GM19240 (cell line): ENCODE measurements around the gene ANKRD36.
A peak's percentile ranks its signal among the peaks of the same experiment; 100 is the strongest.
"Not testable (repeated sequence)": the region's sequence is repeated elsewhere in the genome, so short reads cannot be mapped to it uniquely, and the experiment has no call there.

Source experiments
- DNase-seq: peaks from one replicate; pipeline ENCODE4 v3.0.0; 2011; ENCODE audit warnings: low spot score; ENCODE audit not compliant: insufficient read length

The ANKRD36 gene

DNA sequence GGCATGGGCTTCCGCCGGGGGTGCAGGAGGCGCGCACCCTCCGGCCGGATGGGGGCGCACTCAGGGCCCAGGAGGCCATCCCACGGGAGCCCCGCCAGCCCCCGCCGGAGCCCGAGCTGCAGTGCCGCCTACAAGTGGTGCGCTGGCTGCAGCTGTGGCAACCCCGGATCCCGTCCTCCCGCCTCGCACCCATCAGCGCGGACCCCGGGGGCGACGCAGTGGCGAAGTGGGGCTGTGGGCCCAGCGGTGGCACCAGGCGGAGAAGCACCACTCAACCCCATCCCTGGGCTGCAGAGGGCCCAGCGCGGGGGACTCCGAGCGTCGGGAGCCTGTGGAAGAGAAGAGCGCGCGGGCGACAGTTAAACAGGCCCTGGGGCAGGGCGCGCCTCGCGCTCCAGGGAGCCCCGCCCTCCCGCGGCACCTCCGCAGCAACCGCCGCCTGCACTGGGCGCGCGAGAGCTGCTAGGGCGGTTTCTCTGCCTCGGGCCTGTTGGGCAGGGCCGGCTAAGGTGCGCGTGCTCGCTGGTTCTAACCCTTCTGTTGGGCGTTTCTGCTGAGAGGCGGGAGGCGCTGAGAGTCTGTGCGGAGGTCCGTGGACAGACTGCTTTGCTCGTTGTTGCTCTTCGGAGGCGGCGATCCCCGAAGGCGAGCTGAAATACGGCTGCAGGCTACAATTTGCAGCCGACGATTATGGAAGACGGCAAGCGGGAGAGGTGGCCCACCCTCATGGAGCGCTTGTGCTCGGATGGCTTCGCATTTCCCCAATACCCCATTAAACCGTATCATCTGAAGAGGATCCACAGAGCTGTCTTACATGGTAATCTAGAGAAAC, at the start of gene ANKRD36:
Gene ANKRD36 (plus strand): TSS at position 104 of the 832 bp plus-strand sequence. CDS start 587 bp downstream, at position 691.
- DNase-seq: peak; percentile 8

DNA sequence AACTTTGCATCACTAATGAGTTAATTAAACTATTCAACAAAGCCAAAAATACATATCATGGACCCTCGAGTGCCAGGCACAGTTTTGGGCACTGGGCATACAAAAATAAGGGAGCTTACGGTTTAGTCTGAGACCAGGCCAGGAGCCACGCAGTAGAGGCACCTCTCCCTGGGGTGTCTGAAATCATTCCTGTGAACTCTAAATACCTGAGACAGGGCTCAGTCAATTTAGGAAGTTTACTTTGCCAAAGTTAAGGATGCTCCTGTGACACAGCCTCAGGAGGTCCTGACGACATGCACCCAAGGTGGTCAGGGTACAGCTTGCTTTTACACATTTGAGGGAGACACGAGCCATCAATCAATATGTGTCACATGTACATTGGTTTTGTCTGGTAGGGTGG, 46.9 kb upstream of the ANKRD36 start:
- DNase-seq: not testable (repeated sequence)

DNA sequence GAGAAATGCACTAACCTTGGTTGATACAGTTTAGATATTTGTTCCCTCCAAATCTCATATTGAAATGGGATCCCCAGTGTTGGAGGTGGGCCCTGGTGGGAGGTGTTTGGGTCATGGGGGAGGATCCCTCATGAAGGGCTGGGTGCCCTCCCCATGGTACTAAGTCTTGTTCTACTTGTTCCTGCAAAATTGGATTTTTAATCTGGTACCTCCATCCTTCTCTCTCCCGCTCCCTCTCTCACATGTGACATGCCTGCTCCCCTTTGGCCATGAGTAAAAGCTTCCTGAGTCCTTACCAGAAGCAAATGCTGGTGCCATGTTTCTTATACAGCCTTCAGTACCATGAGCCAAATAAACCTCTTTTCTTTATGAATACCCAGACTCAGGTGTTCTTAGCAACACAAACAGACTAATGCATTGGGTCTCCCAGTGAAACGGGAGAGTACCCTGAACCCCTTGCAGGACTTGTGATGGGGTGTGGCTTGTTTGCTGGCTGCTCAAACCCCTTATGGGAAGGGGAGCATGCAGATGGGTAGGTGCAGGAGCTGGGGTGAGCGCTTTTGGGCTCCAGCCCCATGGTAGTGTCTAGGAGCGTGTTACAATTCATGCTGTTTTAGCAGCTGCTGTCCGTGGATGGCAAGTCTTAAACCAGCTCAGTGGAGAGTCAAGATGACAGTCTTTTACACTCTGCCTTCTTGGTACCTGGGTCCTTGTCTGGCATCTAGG, 45.5 kb upstream of the ANKRD36 start:
- DNase-seq: no peak

DNA sequence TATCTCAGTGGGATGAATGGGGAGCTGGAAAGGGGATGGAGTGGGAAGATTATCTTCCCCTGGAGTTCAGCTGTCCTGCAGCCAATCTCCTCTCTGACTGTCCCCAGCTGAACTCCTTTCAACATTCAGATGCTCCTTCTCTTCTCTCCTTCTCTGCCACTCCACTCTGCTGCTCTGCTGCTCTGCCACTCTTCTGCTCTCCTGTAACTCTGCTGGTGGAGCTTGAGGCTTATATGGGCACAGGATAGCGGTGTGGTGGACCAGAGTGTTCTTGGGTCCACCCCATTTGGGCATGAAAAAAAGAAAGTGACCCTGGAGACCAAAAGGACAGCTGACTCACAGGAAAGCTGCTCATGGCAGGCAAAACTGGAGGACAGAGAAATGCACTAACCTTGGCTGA, 44.9 kb upstream of the ANKRD36 start:
- DNase-seq: no peak

DNA sequence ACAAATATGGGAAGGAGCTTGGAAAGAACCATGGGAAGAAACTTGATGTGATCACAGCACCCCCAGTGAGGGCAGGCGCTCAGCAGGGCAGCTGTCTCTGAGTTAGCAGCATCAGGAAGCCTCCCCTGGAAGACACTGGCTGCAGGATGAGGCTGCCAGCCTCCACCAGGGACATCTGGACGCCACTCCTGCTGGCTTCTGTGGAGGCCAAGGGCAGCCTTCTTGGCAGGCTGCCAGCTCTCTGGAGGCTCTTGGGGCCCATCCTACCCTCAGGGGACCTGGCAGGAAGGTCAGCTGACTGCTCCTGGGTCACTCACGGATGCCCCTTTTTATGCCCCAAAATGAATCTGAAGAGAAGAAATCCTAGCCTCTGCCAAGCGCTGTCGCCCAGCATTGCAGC, 44.2 kb upstream of the ANKRD36 start:
- DNase-seq: not testable (repeated sequence)

DNA sequence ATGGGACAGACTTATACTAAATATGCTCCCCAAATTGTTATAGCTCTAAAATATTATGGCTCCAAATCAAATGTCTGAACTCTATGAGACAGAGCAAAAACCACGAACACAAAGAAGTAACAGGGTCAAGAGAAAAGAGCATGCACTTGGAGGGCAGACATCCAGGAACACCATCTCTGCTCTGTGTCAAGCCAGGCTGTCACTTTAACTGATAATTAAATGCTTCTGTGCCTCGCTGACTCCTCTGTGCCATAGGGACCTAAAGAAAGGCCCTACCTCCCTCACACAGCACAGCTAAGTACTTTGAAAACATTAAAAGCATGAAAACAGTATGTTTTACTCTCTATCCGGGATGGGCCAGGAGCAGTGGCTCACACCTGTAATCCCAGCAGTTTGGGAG, 42.0 kb upstream of the ANKRD36 start:
- not testable (repeated sequence) for DNase-seq

DNA sequence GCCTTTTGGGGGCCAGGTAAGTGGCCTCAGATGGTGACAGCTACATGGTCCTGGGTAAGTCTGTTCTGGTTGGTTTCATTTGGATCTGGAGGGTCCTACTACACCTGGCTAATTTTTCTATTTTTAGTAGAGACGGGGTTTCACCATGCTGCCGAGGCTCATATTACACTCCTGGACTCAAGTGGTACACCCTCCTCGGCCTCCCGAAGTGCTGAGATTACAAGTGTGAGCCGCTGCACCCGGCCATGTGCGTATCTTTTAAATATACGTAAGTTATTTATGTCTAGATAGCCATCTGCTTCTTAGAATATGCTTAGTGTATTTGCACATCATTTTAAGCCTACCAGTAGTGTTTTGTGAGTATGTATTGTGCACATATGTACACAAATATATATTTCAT, 35.7 kb upstream of the ANKRD36 start:
- DNase-seq: not testable (repeated sequence)

DNA sequence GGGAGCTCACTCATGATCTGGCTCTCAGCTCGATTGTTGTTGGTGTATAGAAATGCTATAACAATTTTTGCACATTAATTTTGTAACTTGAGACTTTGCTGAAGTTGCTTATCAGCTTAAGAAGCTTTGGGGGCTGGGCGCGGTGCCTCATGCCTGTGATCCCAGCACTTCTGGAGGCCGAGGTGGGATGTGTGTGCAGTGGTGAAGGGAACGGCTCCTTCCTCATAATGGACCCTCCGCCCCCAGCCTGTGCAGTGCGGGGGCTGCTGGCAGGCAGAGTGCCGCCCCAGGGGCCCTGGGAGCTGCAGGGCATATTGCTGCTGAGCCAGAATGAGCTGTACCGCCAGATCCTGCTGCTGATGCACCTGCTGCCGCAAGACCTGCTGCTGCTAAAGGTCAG, 32.1 kb upstream of the ANKRD36 start:
- DNase-seq: not testable (repeated sequence)

DNA sequence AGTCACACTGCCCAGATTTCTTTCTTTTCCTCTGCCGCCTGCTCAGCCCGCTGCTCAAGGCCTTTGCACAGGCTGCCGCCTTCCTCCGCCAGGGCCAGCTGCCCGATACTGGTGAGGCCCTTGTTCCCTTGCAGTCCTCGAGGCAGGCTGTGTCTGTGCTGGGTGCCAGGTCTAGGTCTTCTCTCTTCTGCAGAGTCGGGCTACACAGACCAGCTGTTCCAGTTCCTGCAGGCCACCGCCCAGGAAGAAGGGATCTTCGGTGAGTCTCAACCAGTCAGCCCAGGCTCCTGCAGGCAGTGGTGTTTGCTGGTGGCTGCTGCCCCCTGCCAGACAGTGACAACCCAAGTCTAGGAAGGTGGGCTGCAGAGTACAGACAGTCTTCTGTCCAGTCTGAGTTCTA, 30.7 kb upstream of the ANKRD36 start:
- not testable (repeated sequence) for DNase-seq

DNA sequence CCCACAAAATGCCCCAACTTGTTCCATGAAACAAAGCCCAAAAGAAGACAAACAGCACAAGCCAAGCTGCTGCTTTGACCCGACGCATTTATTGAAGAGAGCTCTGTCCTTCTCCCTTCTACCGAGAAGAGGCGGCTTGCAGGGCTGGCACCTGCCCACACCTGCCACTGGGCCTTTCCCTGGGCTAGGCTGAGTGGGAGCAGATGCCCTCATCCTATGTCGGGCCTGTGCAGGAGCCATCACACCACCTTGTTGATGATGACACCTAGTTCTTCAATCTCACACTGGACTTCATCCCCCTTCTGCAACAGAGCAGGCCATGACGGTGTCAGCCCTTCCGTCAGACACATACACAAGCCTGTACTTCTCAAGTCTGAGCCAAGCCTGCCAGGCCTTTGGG, 29.4 kb upstream of the ANKRD36 start:
- not testable (repeated sequence) for DNase-seq

DNA sequence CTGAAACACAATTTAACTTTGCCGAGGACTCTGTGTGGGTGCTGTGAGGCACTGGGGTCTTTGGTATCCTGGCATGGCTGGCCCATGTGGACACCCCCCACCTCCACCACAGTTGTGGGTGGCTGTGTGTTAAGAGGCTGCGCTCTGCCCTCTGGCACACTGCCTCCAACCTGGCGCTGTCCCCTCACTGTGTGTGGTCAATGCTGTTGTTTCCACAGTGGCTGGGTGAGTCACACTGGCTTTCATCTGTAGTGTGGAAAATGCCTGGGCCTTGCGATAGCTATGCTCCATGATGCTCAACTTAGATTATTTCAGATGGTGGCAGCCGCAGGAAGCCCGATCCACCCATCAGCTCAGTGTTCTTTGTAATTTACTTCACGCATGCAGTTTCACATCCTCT, 27.9 kb upstream of the ANKRD36 start:
- not testable (repeated sequence) for DNase-seq

DNA sequence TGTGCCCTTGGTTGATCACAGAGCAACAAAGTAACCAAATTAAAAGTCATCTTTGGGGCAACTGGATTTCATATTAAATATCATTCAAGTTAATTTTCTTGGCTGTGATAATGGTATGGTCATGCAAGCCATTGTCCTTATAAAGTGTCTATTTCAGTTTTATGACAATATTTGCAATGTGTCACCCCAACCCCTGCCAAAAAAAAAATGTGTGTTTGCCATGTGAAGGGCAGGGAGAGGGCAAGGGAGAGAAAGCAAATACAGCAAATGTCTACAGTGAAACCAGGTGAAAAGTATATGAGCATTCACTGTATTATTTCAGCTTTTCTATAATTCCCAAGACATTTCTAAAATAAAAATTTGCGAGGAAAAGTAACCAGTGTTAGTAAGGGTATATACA, 24.2 kb upstream of the ANKRD36 start:
- DNase-seq: not testable (repeated sequence)

DNA sequence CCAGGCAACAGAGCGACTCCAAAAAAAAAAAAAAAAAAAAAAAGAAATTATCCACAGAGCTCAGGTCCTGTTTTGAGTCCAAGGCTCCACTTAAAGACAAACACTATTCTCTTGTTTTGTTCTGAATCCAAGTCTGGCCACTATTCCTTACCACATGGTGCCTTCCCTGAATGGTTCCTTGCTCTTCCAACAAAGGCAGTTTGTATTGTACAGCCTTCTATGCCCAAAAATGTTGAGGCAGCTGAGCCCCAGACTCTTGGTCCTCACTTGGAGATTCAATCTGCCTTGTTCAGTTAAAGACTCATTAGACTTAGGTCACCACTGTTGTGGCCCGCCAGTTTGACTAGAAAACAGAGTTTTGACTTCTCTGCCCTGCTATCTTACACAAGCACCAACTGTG, 20.0 kb upstream of the ANKRD36 start:
- not testable (repeated sequence) for DNase-seq

DNA sequence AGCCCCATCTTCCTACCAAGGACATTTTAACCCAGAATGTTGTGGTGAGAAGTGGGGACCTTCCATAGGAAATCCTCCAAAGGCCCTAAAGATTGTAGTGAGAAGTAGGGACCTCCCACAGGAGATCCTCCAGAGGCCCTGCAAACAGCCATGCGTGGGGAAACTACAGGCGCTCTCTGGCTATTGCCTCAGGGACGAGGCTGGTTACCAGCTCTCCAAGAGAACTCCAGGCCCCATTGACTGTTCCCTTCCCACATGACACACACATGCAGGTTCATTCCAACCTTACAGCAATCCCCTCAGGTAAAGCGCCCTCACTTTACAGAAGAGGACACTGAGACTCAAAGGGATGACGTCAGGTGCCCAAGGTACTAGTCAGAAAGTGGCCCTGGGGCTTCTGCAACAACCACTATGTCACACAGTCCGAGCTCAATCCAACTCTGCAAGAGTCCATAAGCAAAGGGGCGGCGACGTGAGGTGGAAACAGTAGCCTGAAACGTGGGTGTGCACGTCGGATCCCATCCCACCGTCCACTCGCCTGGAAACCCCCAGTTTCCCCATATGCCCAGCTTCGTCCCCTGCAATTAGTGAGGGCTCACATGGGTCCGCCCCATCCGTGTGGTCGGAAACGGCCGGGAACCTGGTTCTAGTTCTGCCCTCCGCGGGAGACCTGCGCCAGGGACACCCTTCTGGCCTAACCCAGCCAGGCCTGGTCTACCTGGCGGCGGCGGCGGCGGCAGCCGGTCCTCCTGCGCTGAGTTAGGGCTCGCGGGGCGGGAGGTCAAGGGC, 18.8 kb upstream of the ANKRD36 start:
- DNase-seq: not testable (repeated sequence)

DNA sequence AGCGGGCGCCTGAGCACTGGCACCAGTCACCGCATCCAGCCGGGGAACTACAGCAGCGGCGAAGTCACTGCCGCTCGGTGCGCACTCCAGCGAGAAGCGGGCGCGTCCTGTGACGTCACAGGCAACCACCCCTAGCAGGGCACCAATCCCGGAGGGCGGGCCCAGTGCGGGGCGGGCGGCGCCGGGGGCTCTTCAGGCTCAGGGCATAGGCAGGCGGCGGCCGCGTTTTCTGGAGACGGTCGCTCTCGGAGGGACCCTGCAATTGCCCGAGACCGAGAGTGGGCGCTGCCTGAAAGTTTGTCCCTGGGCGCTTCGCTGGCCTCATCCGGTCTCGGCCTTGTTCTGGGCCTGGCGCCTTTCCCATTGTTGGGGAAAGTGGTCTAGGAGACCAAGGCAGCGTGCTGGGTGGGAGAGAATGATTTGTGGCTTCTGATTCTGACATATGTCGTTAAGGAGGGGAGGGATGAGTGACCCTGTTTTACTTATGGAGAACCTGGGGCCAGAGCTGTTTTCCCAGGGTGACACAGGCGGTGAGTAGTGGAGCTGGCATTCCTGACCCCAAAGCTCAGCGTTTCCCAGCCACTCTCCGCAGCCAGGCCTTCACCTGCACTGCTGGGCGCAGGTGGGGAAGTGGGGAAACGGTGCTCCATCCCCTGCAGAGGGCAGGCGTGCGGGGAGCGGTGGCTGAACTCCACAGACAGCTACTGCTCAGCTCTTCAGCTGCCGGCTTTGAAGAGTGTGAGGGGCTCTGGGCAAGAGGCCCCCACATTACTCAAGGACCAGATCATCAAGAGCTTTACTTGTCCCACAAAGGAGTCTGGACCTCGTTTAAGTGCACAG, 18.0 kb upstream of the ANKRD36 start, which contains the start of gene FAHD2B:
Gene FAHD2B (minus strand): TSS at position 111 of the 840 bp plus-strand sequence. CDS start 3,176 bp downstream, outside the sequence.
- not testable (repeated sequence) for DNase-seq

DNA sequence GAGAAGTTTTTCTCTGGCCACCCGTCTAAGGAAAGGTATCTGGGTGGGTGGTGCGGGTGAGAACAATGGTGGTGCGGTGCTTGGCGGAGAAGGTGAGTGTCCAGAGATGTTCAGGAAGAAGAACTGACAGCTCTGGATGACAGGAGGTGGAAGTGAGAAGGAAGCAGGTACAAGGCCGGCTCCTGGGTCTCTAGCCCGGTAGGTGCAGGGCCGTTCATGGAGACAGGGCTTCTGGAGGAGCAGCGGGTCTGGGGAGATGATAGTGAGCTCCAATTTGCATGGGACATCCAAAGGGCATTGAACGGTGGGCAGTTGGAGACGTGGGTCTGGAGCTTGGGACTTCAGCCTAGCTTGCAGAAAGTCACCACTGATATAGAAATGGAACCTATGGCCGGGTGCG, 17.3 kb upstream of the ANKRD36 start:
- DNase-seq: no peak

DNA sequence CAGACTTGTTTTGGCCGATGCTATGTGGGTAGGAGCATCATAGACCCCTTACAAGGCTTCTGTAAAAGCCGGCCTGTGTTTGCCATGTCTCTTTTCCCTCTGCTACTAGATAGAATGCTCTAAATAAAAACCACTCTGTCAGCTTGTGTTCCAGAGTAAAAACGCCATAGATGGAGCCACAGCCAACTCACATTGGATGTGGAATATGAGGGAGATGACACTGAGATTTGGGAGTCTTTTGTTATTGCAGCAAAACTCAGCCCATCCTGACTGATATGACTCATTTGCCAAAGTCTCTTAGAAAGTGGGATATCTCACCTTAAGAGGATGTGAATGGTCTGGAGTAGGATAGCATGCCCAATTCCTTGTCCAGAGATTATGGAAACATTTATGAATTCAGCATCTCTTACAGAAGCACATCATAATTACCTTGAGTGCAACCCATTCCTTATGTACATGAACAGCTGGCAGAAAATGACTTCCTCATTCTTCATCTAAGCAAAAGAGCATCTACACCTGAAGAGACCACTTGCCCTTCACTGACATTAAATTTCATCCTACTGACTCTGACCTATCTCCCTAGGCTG, 14.1 kb upstream of the ANKRD36 start:
- not testable (repeated sequence) for DNase-seq

DNA sequence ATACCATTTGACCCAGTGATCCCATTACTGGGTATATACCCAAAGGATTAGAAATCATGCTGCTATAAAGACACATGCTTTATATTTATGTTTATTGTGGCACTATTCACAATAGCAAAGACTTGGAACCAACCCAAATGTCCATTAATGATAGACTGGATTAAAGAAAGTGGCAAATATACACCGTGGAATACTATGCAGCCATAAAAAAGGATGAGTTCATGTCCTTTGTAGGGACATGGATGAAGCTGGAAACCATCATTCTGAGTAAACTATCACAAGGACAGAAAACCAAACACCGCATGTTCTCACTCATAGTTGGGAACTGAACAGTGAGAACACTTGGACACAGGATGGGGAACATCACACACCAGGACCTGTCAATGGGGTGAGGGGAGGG, 6.1 kb upstream of the ANKRD36 start:
- DNase-seq: not testable (repeated sequence)

DNA sequence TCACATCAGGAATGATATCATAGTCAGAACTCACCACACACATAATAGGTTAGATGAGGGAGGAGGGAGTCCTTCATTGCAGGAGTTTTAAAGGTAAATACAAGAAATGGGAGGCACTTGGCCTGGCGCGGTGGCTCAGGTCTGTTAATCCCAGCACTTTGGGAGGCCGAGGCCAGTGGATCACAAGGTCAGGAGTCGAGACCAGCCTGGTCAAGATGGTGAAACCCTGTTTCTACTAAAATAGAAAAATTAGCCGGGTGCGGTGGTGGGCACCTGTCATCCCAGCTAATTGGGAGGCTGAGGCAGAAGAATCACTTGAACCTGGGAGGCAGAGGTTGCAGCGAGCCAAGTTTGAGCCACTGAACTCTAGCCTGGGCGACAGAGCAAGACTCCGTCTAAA, 1.7 kb upstream of the ANKRD36 start:
- not testable (repeated sequence) for DNase-seq
